Activated gamma-delta T cell treated with Interleukin-2 at 50 U/mL for 16 hours (primary cell): ENCODE measurements around the gene INO80B.
"Not testable (repeated sequence)": the region's sequence is repeated elsewhere in the genome, so short reads cannot be mapped to it uniquely, and the experiment has no call there.

Experiments
- DNase-seq: peaks from one replicate; pipeline ENCODE4 v3.0.0-alpha.2; 2020

Gene INO80B

DNA sequence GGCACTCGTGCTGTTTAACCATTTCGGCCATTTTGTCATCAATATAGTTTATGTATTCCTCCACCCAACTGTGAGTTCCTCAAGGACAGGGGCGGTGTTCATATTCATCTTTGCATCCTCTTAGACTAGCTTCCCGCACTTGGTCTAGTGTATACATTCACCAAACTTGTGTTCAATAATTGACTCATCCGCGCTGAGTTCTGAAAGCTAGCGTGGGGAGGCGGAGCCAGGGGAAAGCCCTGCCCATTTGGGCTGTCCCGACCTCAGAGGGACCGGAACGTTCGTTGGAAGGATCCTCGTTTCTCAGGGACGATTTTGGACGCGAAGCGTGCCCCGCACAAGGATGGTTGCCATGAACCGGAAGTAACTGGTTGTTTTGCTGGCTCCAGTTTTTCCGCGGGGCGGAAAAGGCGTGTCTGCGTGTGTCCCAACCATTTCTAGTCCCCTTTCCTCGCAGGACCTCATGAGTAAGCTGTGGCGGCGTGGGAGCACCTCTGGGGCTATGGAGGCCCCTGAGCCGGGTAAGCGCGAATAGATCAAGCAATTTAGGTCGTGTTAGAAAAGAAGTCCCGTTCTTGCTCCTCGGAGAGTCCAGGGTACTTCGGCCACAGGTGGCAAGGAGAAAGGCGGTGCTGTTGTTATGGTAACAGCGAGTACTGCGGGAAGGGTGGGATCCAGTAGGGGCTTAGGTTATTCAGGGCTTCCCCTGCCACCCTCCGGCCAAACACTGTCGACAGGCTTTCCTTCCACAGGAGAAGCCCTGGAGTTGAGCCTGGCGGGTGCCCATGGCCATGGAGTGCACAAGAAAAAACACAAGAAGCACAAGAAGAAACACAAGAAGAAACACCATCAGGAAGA is at the start of gene INO80B:
INO80B (plus strand) TSS at position 434 of the 858 bp plus-strand sequence; CDS start at position 464, 30 bp downstream.
- DNase-seq = peak; percentile 97

DNA sequence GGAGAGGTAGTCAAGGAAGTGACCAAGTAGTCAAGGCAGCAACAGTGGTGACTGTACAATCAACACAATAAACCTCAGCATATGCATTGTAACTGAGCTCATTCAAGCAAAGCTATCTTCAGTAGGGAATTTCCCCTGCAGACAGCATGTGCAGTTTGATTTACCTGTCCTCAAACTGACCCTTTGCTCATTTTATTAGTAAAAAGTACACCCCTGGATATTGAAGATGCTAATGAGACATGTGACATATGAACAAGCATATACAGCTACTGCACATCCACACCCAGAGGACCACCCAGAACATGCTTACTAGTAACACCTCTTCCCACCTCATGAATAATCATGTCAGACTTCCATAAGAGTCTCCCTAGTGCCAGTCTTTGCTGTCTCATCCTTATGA is 48.9 kb upstream of the INO80B start:
- no peak for DNase-seq

DNA sequence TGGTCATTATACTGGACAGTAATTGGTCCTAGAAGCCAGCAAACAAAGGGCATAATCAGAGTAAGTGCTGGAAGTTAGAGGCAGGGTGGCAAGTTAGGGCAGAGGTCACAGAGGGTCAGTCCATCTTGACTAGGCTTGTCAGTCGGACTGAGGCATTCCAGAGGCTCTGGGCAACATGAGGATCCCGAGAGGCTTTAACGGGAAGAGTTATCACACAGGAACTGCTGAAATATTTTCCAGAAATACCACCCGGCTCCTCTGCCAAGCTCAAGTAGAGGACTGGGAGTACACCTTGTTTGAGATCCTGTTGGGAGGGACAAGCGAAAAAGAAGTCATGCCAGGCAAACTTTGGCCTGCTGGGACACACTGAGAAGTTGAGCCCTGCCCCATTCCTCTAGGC is 47.2 kb upstream of the INO80B start:
- no peak for DNase-seq

DNA sequence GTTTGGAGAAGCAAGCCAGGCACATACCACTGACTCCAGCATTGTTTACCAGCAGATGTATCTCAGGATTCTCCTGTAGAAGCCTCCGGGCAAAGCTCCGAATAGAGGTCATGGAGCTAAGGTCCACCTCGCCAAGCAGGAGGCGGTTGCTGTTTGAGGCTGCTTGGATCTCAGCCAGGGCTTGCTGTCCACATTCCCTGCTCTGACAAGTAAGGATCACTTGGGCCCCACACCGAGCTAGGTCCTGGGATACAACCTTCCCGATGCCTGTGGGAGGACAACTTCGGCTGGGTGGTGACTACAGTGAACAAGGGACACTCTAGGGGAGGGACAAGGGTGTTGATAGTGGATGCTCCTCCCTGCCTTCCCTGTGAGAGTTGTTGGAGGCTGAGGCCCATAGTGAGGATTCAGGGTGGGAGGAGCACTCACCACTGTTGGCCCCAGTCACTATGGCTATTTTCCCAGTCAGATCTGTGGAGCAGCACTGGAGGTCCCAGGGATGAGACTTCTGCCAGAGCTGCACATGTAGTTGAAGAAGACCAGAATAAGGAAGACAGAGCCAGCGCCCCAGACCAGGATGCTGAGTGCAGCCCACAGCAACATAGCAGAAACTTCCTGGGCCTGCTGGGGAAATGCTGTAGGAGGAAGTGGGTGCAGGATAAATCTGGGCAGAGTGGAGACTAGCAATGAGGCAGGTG is 41.7 kb upstream of the INO80B start:
- no peak for DNase-seq

DNA sequence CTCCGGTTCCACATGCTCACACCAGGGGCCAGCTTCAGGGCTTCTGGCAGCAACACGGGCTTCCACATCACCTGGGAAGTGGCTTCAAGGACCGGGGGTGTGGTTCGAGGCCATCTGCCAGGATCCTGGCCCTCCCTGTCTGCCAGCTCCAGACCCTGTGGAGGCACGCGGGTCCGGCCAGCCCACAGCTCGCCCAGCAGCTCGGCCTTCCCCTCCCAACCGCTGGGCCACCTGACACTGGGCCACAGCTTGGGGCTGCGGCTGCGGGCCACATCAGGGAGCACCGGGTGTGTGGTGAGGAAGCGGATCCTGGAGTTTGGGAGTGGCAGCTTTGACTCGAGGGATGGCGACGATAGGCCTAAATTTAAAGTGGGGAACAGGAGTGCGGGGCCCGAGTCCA is 40.4 kb upstream of the INO80B start:
- DNase-seq = no peak

DNA sequence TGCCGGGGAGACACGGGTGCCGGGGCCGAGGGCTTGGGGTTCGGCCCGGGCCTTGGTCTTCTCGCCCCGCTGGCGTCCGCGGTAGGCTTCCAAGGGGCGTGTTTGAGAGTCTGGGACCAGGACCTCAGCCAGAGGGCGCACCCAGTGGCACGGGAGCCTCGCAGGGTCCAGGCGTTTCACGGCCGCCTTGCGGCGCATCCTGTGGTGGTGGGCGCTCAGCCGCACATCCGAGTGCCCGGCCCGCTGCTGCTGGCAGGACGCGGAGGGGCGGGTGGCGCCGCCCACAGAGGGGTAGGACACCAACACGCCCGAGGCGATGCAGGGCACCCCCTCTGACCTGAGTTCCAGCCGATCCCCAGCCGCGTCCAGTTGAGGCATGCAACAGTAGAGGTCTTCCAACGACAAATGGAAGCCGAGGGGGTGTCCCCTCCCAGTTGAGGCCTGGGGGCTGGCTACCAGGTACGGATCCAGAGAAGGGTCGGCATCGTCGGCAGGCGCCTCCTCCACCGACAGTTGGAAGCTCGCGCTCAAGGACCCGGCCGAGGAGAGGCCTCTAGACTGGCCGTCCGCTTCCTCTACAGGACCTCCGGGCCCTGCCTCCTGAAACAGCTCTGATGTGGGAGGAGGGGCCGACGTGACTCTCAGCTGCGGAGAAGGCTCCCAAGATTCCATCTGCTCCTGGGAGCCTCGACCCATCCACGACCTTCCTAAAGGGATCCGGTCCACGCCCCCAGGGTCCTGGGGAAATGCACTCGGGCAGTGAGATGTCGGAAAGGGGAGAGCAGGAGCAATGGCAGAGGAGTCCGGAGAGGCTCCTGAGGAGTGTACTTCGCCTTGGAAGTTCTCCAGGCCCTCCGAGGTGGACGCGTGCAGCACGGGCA is 39.8 kb upstream of the INO80B start:
- DNase-seq = peak; percentile 31

DNA sequence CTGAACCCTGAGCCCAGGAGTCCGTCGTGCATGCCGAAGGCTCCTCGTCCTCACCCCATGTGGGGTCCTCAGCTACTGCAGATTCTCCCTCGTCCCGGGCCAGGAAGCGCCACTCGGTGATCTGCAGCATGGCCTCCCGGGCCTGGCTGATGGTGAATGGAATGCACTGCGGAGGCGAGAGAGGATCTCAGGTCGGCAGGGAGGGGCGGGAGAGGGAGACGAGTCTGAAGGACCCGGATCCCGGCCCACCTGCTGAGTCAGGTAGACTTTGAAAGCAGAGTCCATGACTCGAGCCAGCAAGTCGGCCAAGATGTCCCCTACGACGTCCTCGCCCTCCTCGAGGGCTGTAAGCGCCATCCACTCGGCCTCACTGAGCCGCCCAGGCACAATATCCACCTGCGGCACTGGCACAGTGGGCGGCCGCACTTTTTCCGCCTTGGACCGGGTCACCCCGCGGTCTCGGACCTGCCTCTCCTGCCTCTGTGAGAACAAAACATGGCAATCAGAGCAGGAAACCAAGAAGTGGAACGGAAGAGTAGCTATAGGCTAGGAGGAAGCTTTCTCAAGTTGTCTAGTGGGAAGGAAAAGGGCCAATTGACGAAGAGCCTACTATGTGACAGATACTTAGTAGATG is 39.0 kb upstream of the INO80B start:
- DNase-seq = no peak

DNA sequence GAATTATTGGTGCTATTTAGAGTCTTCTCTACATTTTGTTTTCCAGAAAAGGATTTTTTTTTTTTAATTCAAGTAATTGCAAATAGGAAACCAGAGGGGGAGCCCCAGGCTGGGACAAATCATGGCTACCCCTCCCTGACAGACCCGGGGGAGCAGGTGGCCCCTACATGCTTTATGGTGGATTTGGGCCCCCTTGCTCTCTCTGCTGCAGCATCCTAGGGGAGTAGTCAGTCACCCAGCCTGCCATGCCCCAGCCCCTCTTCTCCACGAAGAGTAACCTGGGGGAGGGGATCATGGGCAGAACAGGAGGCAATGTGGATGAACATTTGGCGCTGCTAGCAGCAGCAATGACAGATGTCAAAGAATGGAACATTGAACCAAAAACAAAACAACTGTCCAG is 38.1 kb upstream of the INO80B start:
- DNase-seq = no peak

DNA sequence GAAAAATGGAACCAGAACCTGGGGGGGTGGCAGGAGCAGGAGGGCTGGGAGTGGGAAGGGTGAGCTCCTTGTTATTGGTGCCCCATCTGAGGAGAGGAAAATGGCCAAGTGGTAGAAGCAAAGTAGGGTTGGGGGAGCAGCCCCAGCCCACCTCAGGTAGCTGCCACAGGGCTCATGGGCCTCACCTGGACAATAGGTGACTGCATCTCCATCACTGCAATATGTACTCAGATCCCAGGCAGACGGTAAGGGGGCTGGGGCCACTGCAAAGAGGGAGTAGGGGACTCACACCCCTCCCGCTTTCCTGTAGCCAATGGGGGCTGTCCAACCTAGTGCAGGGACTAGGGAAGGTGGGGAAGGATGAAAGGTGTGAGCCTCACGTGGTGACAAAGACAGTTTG is 37.7 kb upstream of the INO80B start:
- no peak for DNase-seq

DNA sequence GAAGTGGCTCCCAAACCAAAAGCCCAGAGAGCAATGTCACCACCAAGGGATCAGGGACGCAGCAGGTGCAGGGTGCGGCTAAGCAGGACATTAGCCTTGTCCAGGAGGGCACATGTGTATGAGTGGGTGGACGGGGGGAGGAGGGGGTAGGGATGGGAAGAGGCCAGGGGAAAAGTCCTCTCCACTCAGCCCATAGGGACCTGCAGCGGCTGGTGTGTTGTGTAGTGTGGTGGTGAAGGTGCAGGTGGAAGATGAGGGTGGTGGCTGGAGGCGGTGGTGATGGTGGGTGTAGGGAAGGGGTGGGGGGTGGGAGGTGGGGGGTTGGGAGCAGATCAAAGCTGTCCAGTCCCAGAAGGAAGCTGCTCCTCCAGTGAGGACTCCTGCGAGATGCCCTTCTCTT is 37.1 kb upstream of the INO80B start:
- DNase-seq = no peak

DNA sequence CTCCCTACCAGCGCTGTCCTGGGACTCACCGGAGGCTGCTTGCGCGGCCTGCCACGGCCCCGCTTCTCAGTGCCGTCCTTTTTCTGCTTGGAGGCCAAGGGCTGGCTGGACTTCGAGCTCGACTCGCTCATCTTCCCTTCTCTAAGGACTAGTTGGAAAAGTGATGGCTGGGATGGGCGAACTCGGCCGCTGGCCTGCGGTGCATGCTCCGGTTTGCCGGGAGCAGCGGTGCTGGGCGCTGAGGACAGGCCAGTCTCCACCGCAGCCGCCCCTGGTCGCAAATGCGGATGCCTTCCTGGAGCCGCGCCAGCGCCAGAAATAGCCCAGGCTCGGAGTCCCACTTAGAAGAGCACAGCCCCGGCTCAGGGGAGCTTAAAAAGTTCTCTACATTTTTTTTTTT is 36.6 kb upstream of the INO80B start:
- no peak for DNase-seq

DNA sequence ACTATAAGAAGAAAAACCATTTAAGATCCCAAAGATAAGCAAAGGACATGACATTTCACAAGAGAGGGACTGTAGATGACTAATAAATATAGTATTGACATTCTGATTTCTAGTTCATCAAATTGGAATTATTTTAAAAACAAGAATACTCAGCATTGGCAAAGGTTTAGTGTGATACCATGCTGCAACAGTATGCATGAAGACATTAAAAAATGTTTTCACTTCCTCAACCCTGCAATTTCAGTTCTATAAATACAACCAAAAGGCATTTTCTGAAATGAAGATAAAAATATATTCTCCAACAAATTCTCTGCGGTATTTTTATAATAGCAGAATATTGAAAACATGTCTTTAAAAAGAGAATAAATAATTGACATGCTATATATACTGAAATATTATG is 35.5 kb upstream of the INO80B start:
- no peak for DNase-seq

DNA sequence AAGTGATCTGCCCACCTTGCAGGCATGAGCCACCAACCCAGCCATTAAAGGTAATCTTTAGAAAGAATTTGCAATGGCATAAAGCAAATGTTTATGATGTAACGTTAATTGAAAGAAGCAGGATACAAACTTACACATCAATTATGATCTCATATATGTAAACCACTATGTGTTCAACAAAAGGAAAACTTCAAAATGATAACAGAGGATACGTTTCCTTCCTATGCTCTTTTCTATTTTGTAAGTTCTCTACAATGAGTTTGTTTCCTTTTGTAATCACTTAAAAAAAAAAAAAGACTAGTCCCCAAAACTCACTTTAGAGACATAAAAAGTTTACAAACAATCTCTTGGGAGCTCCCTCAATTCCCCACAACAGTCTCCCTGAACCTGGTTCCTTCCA is 34.9 kb upstream of the INO80B start:
- DNase-seq = no peak

DNA sequence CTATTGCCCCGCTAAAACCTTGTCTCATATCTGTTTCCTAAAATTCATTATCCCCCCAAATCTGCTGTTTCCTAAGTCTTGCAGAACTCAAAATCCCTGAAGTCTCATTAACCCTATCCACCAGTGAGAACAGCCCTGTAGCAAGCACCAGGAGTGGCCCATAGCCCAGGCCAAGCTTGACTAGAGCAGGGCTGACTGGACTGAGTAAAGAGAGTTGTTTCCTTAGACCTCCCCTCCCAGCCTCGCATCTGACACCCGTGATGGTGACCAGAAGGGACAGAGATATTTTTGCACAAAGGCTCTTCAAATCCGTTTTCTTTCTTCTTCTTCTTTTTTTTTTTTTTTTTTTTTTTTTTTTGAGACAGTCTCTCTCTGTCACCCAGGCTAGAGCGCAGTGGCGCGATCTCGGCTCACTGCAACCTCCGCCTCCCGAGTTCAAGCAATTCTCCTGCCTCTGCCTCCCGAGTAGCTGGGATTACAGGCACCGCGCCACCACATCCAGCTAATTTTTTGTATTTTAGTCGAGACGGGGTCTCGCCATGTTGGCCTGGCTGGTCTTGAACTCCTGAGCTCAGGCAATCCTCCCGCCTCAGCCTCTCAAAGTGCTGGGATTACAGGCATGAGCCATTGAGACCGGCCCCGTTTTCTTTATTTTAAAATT is 34.3 kb upstream of the INO80B start:
- not testable (repeated sequence) for DNase-seq

DNA sequence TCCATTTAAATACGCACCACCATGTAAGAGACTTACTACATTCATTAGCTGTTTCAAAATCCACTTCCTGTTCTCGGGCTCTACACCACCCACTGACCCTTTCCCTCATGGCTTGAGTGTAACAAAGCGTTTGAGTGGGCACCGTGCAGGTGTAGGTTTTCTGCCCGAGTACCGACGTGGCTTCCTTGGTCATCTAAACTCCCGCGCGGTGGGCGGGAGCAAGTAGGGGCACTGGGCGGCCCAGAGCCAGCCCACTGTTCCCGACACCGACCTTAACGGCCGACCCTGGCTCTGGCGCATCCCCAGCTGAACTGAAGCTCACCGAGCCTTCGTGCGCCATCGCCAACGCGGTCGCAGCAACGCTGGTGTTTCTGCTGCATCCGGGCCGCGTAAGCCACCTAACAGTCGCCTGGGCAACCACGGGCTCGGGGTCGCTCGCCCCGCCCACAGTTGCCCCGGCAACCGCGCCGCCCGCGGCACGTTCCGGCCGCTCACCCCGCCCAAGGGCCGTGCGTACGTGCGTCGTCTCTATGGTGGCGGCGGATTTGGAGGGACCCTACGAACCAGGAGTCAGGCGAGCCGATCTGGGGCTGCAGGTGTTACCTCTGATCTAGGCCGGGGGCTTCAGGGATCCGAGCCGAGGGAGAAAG is 33.5 kb upstream of the INO80B start, which contains the start of the genes C2orf81 and WDR54:
C2orf81 (minus strand) TSS at position 399 of the 650 bp plus-strand sequence; CDS start at position 340, 59 bp downstream.
WDR54 (plus strand) TSS at position 510 of the 650 bp plus-strand sequence. CDS start 424 bp downstream, outside the sequence.
- DNase-seq = peak; percentile 94

DNA sequence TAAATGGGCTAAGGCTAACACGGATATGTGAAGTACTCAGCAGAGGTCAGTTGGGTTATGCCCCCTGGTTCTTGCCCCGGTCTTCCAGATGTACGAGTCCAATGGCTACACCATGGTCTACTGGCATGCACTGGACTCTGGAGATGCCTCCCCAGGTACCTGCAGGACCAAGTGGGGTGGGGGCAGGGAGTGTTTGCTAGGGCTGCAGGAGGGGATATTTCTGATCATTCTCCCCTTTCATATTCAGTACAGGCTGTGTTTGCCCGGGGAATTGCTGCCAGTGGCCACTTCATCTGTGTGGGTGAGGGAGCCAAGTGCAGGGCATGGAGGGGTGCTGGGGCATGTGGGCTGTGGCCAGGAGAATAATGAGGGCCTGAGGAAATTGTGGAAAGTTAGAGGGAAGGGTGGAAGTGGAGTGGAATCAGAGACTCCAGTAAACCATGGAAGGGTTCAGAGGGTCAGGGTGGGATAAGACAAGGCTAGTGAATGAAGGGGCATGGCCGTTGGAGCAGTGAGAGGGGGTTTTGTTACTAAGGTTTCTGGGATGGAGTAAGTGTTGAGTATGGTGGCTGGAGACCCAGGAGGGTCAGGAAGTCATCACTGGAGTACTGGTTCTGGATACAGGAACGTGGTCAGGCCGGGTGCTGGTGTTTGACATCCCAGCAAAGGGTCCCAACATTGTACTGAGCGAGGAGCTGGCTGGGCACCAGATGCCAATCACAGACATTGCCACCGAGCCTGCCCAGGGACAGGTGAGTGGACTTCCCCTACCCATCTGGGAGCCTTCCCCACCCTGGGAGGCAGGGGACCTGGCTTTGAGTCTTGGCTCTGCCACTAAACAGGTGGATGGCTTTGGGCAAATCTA is 31.4 kb upstream of the INO80B start:
- no peak for DNase-seq

DNA sequence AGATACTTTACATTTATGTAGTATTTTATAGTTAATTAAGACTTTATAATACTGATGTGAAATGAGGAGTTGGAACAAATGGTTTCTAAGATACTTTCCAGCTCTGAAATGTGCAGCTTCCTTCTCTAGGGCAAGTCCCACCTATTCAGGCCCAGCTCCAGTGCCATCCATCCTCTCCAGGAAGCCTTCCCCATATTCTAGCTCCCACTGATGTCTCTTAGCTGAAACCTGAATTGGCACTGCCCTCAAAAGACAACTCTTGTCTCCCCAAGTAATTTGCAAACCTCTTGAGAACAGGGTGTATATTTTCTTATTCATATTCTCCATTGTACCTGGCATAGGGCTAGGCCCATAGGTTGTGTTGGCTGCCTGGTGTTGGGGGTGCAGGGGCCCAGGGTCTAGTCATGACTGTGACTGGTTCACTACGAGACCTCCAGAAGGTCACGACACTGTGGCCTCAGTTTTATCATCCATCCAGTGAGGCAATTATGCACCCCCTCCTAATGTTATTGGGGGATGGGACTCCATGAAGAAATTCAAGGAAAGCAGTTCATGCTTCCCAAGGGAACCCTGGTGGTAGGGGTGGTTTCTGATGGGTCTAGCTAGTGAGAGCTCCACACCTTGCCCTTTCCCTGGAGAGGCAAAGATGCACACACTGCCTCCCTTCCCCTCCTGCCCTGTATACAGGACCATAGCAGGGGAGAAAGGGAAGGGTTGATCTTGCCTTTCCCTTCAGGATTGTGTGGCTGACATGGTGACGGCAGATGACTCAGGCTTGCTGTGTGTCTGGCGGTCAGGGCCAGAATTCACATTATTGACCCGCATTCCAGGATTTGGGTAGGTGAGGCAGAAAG is 30.5 kb upstream of the INO80B start:
- no peak for DNase-seq

DNA sequence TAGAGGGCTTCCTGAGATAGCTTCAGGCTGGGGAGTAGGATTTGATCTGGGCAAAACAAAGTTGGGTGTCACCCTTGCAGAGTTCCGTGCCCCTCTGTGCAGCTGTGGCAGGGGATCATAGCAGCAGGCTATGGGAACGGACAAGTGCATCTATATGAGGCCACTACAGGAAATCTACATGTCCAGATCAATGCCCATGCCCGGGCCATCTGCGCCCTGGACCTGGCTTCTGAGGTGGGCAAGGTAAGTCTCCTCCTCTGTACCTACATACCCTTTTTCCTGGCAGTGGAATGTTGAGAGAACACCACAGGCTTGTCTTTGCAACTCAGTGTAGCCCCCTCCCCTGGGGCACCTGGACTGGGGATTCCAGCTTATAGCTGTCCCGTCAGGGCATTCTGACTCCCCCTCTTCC is 29.9 kb upstream of the INO80B start:
- DNase-seq = no peak

DNA sequence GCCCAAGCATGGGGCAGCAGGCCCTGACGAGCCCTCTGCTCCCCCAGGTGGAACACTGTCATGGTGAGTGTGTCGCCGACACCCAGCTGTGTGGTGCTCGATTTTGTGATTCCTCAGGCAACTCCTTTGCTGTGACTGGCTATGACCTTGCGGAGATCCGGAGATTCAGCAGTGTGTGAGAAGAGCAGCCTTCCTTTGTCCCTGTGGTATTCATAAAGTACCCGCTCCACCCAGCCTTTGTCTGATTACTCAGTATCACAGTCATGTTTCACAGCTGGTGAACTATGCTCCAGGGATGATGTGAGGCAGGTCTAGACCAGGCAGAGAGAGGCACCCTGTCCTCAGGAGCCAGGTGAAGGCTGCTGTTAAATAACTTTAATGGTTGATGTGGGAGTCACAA is 29.4 kb upstream of the INO80B start:
- no peak for DNase-seq
